IPS DF 4.7 (cell line): ENCODE measurements around the gene CELF2.
"Not testable (repeated sequence)": the region's sequence is repeated elsewhere in the genome, so short reads cannot be mapped to it uniquely, and the experiment has no call there.

Source experiments
- DNase-seq: peaks from one replicate; pipeline ENCODE4 v3.0.0-alpha.2; 2013; ENCODE audit warnings: low spot score; ENCODE audit errors: extremely low read depth

The CELF2 gene

GRCh38 chr10:11169976-11170375 lies 152.3 kb downstream of the CELF2 start:
- no peak for DNase-seq

GRCh38 chr10:11170574-11170973 lies 152.9 kb downstream of the CELF2 start:
- DNase-seq, result no peak

- DNase-seq, result no peak
Measured at GRCh38 chr10:11170993-11171851, 153.6 kb downstream of the CELF2 start.

GRCh38 chr10:11173042-11173441 lies 155.4 kb downstream of the CELF2 start:
- no peak for DNase-seq

GRCh38 chr10:11175823-11176243 lies 158.2 kb downstream of the CELF2 start:
- DNase-seq, result no peak

GRCh38 chr10:11176746-11177145 lies 159.1 kb downstream of the CELF2 start:
- DNase-seq, result no peak

- DNase-seq, result no peak
Measured at GRCh38 chr10:11177381-11177780, 159.7 kb downstream of the CELF2 start.

GRCh38 chr10:11177926-11178471 lies 160.3 kb downstream of the CELF2 start:
- no peak for DNase-seq

- no peak for DNase-seq
Measured at GRCh38 chr10:11178606-11179515, 161.2 kb downstream of the CELF2 start.

GRCh38 chr10:11179516-11180105 lies 161.9 kb downstream of the CELF2 start:
- no peak for DNase-seq

- DNase-seq, result no peak
Measured at GRCh38 chr10:11180228-11180627, 162.6 kb downstream of the CELF2 start.

GRCh38 chr10:11181978-11182377 lies 164.3 kb downstream of the CELF2 start:
- DNase-seq, result no peak

GRCh38 chr10:11183015-11183414 lies 165.3 kb downstream of the CELF2 start:
- DNase-seq, result no peak

- DNase-seq, result no peak
Measured at GRCh38 chr10:11184093-11184492, 166.4 kb downstream of the CELF2 start.

GRCh38 chr10:11185128-11185665 lies 167.5 kb downstream of the CELF2 start:
- not testable (repeated sequence) for DNase-seq

GRCh38 chr10:11186374-11186773 lies 168.7 kb downstream of the CELF2 start:
- no peak for DNase-seq

GRCh38 chr10:11189582-11190376 lies 172.1 kb downstream of the CELF2 start:
- no peak for DNase-seq

- DNase-seq, result no peak
Measured at GRCh38 chr10:11191190-11191589, 173.5 kb downstream of the CELF2 start.

GRCh38 chr10:11191678-11192077 lies 174.0 kb downstream of the CELF2 start:
- no peak for DNase-seq

GRCh38 chr10:11192304-11193000 lies 174.8 kb downstream of the CELF2 start:
- DNase-seq, result no peak
